ENCODE measurements around the gene DRD3. TPM values are rescaled to one million over a fixed set of nuclear protein-coding genes. Genes with fewer than 3 reads are reported as not detected.

Gene DRD3
- total RNA-seq, 3 donors from 2014 or later = not detected

- no peak overlapping the region for H3K4me3 ChIP-seq
- DNase-seq (no peak), ATAC-seq (no peak)
- intact Hi-C loops (cut with DNase I, micrococcal nuclease) = no loop called here
- H3K4me1 ChIP-seq (ENCODE audit: low read depth) = no peaks in the 10 kb centered on the region
- no peaks in the 10 kb centered on the region for H3K9me3 ChIP-seq
- no peaks in the 10 kb centered on the region for H3K36me3 ChIP-seq (ENCODE audit: low read depth)
- TF ChIP-seq, protein P1, sequence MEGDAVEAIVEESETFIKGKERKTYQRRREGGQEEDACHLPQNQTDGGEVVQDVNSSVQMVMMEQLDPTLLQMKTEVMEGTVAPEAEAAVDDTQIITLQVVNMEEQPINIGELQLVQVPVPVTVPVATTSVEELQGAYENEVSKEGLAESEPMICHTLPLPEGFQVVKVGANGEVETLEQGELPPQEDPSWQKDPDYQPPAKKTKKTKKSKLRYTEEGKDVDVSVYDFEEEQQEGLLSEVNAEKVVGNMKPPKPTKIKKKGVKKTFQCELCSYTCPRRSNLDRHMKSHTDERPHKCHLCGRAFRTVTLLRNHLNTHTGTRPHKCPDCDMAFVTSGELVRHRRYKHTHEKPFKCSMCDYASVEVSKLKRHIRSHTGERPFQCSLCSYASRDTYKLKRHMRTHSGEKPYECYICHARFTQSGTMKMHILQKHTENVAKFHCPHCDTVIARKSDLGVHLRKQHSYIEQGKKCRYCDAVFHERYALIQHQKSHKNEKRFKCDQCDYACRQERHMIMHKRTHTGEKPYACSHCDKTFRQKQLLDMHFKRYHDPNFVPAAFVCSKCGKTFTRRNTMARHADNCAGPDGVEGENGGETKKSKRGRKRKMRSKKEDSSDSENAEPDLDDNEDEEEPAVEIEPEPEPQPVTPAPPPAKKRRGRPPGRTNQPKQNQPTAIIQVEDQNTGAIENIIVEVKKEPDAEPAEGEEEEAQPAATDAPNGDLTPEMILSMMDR (IDR thresholded peaks at IDR 0.05) = no peak
These were observed 66.2 kb downstream of the DRD3 start for GRCh38 chr3:114112696-114113095.

GRCh38 chr3:114111060-114111770 lies 67.6 kb downstream of the DRD3 start:
- intact Hi-C loops (cut with DNase I, micrococcal nuclease) = no loop called here
- ATAC-seq (peak; percentile 31), DNase-seq (no peak)
- Histone ChIP-seq H3K4me1 (ENCODE audit: low read depth) (no peaks in the 10 kb centered on the region), H3K9me3 (no peaks in the 10 kb centered on the region), H3K4me3 (no peak overlapping the region), H3K36me3 (ENCODE audit: low read depth) (no peaks in the 10 kb centered on the region)
- TF ChIP-seq, protein P1 (IDR thresholded peaks at IDR 0.05) = no peak

GRCh38 chr3:114110439-114110838 lies 68.4 kb downstream of the DRD3 start:
- DNase-seq = no peak
- intact Hi-C loops (cut with DNase I, micrococcal nuclease) = no loop called here
- Histone ChIP-seq H3K4me3 (no peak overlapping the region), H3K9me3 (no peaks in the 10 kb centered on the region), H3K36me3 (ENCODE audit: low read depth) (no peaks in the 10 kb centered on the region), H3K4me1 (ENCODE audit: low read depth) (no peaks in the 10 kb centered on the region)
- TF ChIP-seq, protein P1 (IDR thresholded peaks at IDR 0.05) = no peak
- ATAC-seq = no peak

- intact Hi-C loops (cut with DNase I, micrococcal nuclease) = no loop called here
- Histone ChIP-seq H3K4me3 (no peak overlapping the region), H3K36me3 (ENCODE audit: low read depth) (no peaks in the 10 kb centered on the region), H3K4me1 (ENCODE audit: low read depth) (no peaks in the 10 kb centered on the region), H3K9me3 (no peaks in the 10 kb centered on the region)
- TF ChIP-seq, protein P1 (IDR thresholded peaks at IDR 0.05) = no peak
- no peak for ATAC-seq
- DNase-seq = no peak
These were observed 70.7 kb downstream of the DRD3 start for GRCh38 chr3:114108137-114108536.

GRCh38 chr3:114104414-114104813 lies 74.4 kb downstream of the DRD3 start:
- DNase-seq (no peak), ATAC-seq (no peak)
- TF ChIP-seq, protein P1 (IDR thresholded peaks at IDR 0.05) = no peak
- H3K4me1 ChIP-seq (ENCODE audit: low read depth) = no peaks in the 10 kb centered on the region
- H3K4me3 ChIP-seq = no peak overlapping the region
- no peaks in the 10 kb centered on the region for H3K36me3 ChIP-seq (ENCODE audit: low read depth)
- intact Hi-C loops (cut with DNase I, micrococcal nuclease) = no loop called here
- no peaks in the 10 kb centered on the region for H3K9me3 ChIP-seq

Data from mucosa of descending colon (tissue), 3 donors.